ENCODE measurements around the gene OXNAD1. TPM values are rescaled to one million over a fixed set of nuclear protein-coding genes. Genes with fewer than 3 reads are reported as not detected.

OXNAD1 gene
- total RNA-seq, 1 experiment from 2014 or later: 23.7 TPM

DNA sequence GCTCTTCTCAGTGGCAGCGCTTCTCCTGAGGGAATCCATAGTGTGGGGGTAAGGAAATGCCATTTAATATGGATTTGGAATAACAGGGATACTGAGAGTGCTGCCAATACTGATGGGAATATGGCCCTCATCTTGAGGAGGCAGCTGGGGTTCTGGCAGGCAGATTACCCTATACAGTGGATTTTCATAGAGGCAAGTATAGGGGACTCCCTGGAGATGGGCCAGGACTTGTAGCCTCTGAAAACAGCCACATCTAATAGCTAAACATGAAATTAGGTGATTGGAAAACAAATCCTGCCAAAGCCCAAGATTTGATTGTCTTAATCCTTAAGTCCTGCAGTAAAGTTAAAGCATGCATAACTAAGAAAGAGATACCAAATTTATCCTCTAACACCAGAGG lies 31.2 kb upstream of the OXNAD1 start:
- Histone ChIP-seq H3K14ac (ENCODE audit: insufficient read depth, low read length) (no peak overlapping the region), H2BK12ac (ENCODE audit: insufficient read length, low read depth, low read length) (no peak overlapping the region), H2BK5ac (ENCODE audit: insufficient read length, low read length) (no peak overlapping the region), H2AFZ (ENCODE audit: low read length) (no peak overlapping the region), H2BK20ac (ENCODE audit: low read depth, low read length, poor library complexity, severe bottlenecking) (no peak overlapping the region), H3K27me3 (ENCODE audit: insufficient read depth, low read length) (no peaks in the 10 kb centered on the region), H3K79me2 (ENCODE audit: insufficient read depth, low read length) (no peaks in the 10 kb centered on the region), H3K4me2 (ENCODE audit: insufficient read depth, insufficient read length, low read length) (no peak overlapping the region), H4K8ac (replicated peaks; ENCODE audit: insufficient read length, low read depth, low read length) (no peak overlapping the region), H3K23ac (ENCODE audit: insufficient read length, low read depth, low read length) (no peak overlapping the region), H3K18ac (ENCODE audit: insufficient read length, low read depth, low read length) (no peak overlapping the region), H2BK15ac (ENCODE audit: low read depth, low read length) (no peak overlapping the region), H2AK5ac (ENCODE audit: insufficient read length, low read length) (no peak overlapping the region), H3K56ac (ENCODE audit: insufficient read length, low read depth, low read length) (no peak overlapping the region), H3K4me1 (ENCODE audit: insufficient read depth, low read length) (no peaks in the 10 kb centered on the region), H4K20me1 (ENCODE audit: control insufficient read depth, insufficient read depth, insufficient read length) (no peaks in the 10 kb centered on the region), H3K23me2 (ENCODE audit: insufficient read length, low read depth, low read length, poor library complexity, severe bottlenecking) (no peaks in the 10 kb centered on the region), H3K79me1 (ENCODE audit: insufficient read depth, low read depth, low read length, poor library complexity, severe bottlenecking) (no peaks in the 10 kb centered on the region), H3K27ac (ENCODE audit: insufficient read length, low read depth, low read length) (no peak overlapping the region), H3K9ac (ENCODE audit: extremely low read depth, insufficient read length, low read length) (no peak overlapping the region), H3K4ac (ENCODE audit: low read depth, low read length) (no peak overlapping the region), H3K9me3 (ENCODE audit: control insufficient read depth, low read depth, low read length) (no peaks in the 10 kb centered on the region), H4K5ac (ENCODE audit: insufficient read length, low read depth, low read length) (no peak overlapping the region), H2BK120ac (ENCODE audit: low read depth, low read length, poor library complexity, severe bottlenecking) (no peak overlapping the region), H4K91ac (ENCODE audit: insufficient read length, low read depth, low read length) (no peak overlapping the region), H3T11ph (ENCODE audit: low read length) (no peak overlapping the region)
- Mint-ChIP-seq H3K36me3 (ENCODE audit: insufficient read depth in 1 of 3, low read depth in 3 of 3) (no peaks in the 10 kb centered on the region), H3K4me3 (no peak overlapping the region), H3K9me3 (no peaks in the 10 kb centered on the region; a peak in 1 of 5 replicates), H3K27me3 (ENCODE audit: low read depth) (peaks cover 3% of the 10 kb centered on the region), H3K4me1 (no peaks in the 10 kb centered on the region), H3K27ac (no peak overlapping the region)
- TF ChIP-seq, protein P1, sequence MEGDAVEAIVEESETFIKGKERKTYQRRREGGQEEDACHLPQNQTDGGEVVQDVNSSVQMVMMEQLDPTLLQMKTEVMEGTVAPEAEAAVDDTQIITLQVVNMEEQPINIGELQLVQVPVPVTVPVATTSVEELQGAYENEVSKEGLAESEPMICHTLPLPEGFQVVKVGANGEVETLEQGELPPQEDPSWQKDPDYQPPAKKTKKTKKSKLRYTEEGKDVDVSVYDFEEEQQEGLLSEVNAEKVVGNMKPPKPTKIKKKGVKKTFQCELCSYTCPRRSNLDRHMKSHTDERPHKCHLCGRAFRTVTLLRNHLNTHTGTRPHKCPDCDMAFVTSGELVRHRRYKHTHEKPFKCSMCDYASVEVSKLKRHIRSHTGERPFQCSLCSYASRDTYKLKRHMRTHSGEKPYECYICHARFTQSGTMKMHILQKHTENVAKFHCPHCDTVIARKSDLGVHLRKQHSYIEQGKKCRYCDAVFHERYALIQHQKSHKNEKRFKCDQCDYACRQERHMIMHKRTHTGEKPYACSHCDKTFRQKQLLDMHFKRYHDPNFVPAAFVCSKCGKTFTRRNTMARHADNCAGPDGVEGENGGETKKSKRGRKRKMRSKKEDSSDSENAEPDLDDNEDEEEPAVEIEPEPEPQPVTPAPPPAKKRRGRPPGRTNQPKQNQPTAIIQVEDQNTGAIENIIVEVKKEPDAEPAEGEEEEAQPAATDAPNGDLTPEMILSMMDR (conservative IDR thresholded peaks at IDR 0.05): no peak
- no CpG with 5 or more reads among the region's 1 CpG for WGBS (ENCODE audit: extremely low coverage, insufficient read length, low lambda C conversion rate)
- DNase-seq: no peak
